Measurements from ENCODE around the gene MRPL55. TPM values are rescaled to one million over a fixed set of nuclear protein-coding genes. Genes with fewer than 3 reads are reported as not detected.

MRPL55 gene
- total and polyA plus RNA-seq, 2 of the 13 experiments (the other 11 are each of a cell fraction or from before 2014, with no cell fraction given): 58.6 to 92.9 TPM

- peak; percentile 74; the same call in 1 of the 2 replicates for TF ChIP-seq PATZ1 (CRISPR knock-in tag; IDR thresholded peaks at IDR 0.05)
- no peak for TF ChIP-seq REPIN1 (CRISPR knock-in tag; IDR thresholded peaks at IDR 0.05; ENCODE audit: borderline replicate concordance, low read depth)
- no peak for TF ChIP-seq NONO (IDR thresholded peaks at IDR 0.05)
- TF ChIP-seq NONO (CRISPR knock-in tag; conservative IDR thresholded peaks at IDR 0.05): peak; percentile 41; the same call in 1 of the 2 replicates
- TF ChIP-seq, protein P1, sequence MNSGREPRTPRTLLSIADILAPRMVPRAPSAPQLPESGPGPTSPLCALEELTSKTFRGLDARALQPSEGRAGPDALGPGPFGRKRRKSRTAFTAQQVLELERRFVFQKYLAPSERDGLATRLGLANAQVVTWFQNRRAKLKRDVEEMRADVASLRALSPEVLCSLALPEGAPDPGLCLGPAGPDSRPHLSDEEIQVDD (CRISPR knock-in tag; IDR thresholded peaks at IDR 0.05; ENCODE audit: borderline replicate concordance): no peak
- TF ChIP-seq KDM4B (CRISPR knock-in tag; IDR thresholded peaks at IDR 0.05): no peak
- TF ChIP-seq SOX6 (IDR thresholded peaks at IDR 0.05): no peak
- TF ChIP-seq SOX6 (CRISPR knock-in tag; IDR thresholded peaks at IDR 0.05): 0 out of 2 replicates have a peak, but pooled peaks have one; percentile 7
- peak; percentile 43; the same call in 1 of the 2 replicates for TF ChIP-seq HOXA3 (CRISPR knock-in tag; IDR thresholded peaks at IDR 0.05)
- no peak for TF ChIP-seq PBX2 (CRISPR knock-in tag; IDR thresholded peaks at IDR 0.05)
- no peak for TF ChIP-seq PREB (CRISPR knock-in tag; IDR thresholded peaks at IDR 0.05)
- TF ChIP-seq ZNF414 (CRISPR knock-in tag; IDR thresholded peaks at IDR 0.05): no peak
- no peak for TF ChIP-seq ARNT (IDR thresholded peaks at IDR 0.05)
- no peak for TF ChIP-seq ZNF672 (CRISPR knock-in tag; IDR thresholded peaks at IDR 0.05)
- peak; percentile 56; the same call in 1 of the 2 replicates for TF ChIP-seq SAFB2 (CRISPR knock-in tag; IDR thresholded peaks at IDR 0.05; ENCODE audit: borderline replicate concordance, low read depth)
- TF ChIP-seq, protein P2, sequence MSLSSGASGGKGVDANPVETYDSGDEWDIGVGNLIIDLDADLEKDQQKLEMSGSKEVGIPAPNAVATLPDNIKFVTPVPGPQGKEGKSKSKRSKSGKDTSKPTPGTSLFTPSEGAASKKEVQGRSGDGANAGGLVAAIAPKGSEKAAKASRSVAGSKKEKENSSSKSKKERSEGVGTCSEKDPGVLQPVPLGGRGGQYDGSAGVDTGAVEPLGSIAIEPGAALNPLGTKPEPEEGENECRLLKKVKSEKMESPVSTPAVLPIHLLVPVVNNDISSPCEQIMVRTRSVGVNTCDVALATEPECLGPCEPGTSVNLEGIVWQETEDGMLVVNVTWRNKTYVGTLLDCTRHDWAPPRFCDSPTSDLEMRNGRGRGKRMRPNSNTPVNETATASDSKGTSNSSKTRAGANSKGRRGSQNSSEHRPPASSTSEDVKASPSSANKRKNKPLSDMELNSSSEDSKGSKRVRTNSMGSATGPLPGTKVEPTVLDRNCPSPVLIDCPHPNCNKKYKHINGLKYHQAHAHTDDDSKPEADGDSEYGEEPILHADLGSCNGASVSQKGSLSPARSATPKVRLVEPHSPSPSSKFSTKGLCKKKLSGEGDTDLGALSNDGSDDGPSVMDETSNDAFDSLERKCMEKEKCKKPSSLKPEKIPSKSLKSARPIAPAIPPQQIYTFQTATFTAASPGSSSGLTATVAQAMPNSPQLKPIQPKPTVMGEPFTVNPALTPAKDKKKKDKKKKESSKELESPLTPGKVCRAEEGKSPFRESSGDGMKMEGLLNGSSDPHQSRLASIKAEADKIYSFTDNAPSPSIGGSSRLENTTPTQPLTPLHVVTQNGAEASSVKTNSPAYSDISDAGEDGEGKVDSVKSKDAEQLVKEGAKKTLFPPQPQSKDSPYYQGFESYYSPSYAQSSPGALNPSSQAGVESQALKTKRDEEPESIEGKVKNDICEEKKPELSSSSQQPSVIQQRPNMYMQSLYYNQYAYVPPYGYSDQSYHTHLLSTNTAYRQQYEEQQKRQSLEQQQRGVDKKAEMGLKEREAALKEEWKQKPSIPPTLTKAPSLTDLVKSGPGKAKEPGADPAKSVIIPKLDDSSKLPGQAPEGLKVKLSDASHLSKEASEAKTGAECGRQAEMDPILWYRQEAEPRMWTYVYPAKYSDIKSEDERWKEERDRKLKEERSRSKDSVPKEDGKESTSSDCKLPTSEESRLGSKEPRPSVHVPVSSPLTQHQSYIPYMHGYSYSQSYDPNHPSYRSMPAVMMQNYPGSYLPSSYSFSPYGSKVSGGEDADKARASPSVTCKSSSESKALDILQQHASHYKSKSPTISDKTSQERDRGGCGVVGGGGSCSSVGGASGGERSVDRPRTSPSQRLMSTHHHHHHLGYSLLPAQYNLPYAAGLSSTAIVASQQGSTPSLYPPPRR (CRISPR knock-in tag; IDR thresholded peaks at IDR 0.05; ENCODE audit: borderline replicate concordance): no peak
- TF ChIP-seq U2AF2 (IDR thresholded peaks at IDR 0.05; ENCODE audit: low read depth, low read length): no peak
- no peak for TF ChIP-seq ZSCAN29 (CRISPR knock-in tag; conservative IDR thresholded peaks at IDR 0.05)
- peak; percentile 10; the same call in 1 of the 2 replicates for TF ChIP-seq GATAD2A (CRISPR knock-in tag; IDR thresholded peaks at IDR 0.05)
- TF ChIP-seq SSRP1 (CRISPR knock-in tag; IDR thresholded peaks at IDR 0.05): no peak
Measured at GRCh38 chr1:228150461-228151179, 41.5 kb upstream of the MRPL55 start (continued).

All from HepG2 (cell line).